Hippocampal formation (tissue), 2 donors: ENCODE data around the gene CAMK1G.
A peak's percentile ranks its signal among the peaks of the same experiment; 100 is the strongest.

Experiments used
- DNase-seq, 2 donors: peaks; one replicate each; lab custom pipeline; 2025; lab: John Stamatoyannopoulos, UW

Gene CAMK1G

DNA sequence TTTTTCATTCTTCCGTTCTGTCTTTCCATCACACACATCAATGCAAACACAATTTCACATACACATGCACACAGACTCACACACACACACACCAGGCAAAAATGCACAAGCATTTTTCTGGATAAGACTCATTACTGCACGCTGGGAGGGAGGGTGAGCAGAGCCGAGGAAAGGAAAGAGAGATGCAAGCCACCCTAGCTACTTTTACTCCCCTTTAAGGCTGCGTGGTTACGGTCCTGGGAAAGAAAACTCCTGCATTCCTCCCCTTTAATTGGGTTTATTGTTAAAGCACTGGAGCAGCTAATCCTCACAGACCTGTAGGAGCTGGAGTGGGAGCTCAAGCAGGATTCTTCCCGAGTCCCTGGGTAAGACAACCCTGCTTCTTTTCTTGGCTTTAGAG, at the start of gene CAMK1G:
Gene CAMK1G, plus strand, starts transcription at position 307 of the 400 bp plus-strand sequence. CDS start 11,270 bp downstream, outside the sequence.
- peak in 1 of 2 donors; percentile 17 for DNase-seq

DNA sequence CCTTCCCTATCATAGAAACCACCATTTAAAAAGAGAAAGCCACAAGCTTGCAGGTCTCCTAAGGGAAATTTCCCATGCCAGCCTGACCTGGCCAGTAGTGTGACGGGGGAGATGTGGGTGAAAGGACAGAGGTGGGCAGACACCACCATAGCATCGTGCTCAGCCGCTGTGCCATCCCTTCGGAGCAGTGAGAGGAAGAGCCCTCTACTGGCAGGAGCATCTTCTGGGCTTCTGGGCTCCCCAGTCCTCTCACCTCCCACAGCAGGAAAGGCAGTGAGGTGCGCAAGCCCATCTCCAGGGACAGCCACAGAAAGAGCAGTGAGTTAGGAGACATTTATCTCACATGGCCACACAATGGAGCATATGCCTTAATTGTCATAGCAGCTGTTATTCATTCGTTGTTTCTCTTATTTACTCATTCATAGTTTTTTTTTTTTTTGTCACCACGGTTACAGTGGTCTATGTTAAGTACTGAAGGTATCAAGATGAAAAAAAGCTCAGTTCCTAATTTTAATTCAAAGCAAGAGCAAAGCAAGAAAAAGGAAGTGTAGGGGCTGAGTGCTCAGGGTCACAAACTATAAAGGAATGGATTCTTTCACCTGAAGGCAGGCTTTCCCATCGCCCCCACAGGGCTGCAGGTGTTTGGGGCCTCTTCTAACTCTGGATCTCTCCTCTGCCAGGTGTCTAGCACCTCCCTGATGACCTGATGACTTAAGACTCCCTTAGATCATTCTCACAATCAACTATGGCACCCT, 48.8 kb upstream of the CAMK1G start:
- DNase-seq: no peak

DNA sequence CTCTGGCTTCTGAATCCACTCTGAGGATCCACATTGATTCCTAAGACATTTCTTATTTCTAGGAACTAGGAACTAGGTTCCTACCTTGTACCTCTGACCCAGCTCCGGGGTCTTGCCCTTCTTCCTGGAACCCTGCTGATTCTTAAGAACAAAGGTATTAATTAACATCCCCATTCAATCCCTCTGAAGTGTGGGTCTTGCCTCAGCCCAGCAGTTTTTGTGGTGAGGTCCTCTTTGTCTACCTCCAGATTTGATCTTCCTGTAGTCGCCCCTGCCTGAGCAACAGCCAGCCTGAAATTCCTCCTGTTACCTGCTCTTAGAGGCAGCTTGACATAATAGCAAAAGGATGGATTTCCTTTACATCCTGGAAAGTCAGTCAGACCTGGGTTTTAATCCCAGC, 46.7 kb upstream of the CAMK1G start:
- no peak for DNase-seq

DNA sequence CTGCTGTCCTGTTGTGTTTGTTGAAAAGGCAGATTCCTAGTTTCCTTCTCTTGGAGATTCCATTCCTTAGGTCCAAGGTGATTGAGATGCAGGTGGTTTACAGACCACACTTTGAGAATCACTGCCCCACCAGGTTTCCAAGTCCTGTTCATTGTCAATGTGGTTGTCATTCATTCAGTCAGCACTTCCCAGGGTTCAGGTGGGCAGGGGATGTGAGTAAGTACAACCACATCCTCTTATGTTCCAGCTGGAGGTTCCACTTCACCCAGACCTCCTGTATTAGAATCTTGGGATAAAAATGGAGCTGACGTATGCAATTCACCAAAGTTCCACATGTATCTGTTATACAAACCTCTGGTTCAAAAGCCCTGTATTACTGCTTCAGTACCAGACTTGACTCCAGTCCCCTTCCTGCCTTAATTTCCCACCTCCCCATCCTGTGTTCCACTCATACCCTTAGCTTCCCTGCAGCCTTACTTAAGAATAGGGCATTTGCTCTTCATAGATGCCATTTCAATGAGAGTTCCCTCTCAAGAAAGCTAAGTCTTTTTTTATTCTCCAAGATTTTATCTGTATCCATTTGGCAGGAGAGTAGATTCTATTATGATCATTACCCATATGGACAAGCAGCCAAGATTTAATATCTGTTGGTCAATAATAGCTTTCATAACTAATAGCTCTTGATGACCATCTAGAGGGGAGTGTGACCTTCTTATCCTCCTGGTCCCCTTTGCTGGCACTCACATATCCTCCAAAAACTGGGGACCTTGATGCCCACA, 46.0 kb upstream of the CAMK1G start:
- DNase-seq: no peak

DNA sequence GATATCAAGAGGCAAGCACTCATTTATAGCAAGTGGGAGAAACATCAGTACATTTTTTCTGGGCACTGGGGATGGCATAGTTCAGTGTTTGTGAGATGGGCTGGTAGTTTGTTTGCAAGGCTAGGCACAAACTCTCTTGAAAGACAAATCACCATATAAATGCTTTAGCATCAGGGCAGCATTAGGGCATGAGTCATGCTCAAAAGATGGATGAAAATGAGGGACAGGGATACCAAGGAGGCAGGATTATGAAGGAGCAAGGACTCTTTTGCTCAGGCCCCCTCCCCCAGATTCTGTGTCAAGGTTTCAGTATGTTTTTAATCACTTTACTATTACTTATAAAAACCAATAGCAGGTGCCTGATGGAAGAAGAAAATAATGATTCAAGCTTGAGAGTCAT, 43.9 kb upstream of the CAMK1G start:
- DNase-seq: no peak

DNA sequence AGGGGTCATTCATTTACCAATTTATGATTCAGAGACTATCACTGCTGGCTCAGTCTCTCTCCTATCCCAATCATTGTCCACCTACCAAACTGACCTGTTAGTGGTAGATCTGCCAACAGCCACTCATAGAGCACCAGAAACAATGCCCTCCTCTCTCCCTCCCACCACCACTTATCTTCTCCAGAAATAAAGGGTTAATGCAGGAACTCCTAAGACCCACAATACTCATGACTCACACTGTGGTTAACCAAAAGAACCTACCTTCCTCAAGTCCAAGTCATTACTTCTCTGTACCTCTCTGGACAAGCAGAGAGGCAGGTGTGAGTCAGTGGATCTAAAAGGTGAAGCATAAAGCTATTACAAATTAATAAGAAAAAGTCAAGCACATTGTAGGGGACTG, 40.9 kb upstream of the CAMK1G start:
- DNase-seq: no peak

DNA sequence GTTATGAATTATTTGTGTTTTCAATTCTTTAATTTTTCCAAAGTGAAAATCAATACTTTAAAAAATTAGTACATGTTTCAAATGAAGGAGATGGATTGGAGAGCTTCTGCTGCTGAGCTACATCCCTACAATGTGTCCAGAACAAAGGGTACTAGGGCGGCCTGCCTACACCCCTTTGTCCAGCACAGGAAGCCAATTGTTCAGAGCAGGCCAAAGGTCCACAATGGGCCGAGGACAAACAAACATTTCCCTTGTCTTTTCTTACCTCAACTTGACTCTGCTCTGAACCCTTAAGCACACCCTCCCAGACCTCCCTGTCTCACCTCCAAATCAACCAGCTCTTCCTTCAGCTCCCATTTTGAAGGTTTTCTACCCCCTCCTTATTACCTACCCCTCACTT, 39.4 kb upstream of the CAMK1G start:
- DNase-seq: peak in 1 of 2 donors; percentile 6

DNA sequence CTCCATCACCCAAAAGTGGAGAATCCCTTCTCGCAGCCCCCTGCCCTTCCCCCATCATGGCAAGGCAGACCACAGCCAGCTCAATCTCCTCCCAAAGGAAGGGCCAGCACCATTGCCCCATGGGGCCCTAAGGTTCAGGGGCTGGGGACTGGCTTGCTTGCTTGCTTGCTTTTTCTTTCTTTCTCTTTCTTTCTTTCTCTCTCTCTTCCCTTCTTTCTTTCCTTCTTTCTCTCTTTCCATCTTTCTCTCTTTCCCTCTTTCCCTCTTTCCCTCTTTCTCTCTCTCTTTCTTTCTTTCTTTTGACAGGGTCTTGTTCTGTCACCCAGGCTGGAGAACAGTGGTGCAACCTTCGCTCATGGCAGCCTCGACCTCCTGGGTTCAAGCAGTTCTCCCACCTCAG, 38.1 kb upstream of the CAMK1G start:
- DNase-seq: no peak

DNA sequence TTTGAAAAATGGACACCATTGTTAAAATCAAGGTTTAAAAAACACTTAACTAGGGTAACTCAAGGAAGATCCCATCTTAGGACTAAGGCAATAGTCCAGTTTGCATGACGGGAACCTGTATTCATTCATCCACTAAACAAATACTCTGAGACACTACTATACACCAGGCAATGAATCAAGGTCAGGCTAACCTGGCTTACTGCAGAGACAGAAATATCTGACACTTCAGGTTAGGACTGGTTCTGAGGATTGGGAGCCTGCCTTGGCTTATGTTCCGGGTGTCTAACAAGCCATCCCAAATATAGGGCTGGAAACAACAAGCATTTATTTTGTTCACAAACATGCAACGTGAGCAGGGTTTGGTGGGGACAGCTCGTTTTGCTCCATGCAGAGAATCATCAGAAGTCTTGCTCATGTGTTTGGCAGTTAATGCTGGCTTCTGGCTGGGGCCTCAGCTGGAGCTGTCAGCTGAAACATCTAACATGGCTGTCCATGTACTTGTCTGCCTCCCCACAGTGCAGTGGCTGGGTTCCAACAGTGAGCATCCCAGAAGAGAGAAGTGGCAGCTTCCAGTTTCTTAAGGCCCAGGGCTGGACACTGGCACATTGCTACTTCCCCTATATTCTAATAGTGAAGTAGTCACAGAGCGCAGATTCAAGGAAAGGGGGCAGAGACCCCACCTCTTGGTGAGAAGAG, 37.0 kb upstream of the CAMK1G start:
- no peak for DNase-seq

DNA sequence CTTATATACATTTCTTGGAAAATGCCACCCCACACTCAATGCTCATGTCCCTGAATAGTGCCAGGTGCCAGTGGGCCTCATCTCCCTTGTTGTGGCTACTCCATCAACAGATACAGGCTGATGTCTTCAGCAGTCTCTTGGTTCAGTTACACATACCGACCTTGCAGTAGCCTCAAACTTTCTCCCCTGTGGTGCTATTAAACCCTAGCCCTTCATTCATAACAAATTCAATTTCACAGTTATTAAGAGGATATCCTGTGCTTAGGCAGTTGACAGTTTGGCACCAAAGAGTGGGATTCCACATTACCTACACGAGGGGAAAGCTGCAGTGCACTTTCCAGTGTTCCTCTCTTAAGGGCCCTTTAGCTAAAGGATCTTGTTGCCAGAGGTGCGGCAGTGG, 35.9 kb upstream of the CAMK1G start:
- DNase-seq: no peak

DNA sequence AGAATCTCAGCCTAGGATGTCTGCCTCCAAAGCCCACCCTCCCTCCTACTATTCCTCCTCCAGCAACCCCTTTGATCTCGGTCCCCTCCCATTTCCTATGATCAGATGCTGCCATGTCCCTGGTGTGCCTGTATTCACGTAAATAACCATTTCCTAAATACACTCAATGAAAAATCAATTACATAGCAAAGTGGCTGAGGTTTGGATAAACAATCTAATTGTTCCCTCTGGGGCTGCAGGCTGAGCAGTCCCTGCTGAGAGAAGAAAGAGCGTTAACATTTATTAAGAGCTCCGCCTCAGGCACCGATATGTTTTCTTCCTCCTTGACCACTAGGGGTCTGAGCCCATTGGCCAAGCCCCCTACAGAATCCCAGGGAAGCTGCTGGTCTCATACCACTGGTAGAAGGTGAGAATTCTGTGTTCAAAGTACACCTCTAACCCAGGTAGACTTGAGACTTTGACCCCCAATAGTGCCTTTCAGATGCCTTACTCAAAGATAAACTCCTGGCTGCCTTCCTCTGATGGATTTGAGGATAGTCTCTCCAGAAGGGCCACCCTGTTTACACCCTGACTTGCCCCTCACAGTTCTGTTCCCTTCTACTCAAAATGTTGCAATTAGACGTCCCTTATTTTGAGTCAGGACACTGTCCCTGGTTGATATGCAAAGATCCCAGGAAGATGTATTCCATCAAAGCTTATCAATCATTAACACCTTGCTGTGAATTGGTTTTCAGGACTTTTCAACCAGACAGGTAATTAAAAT, 33.9 kb upstream of the CAMK1G start:
- DNase-seq: no peak

DNA sequence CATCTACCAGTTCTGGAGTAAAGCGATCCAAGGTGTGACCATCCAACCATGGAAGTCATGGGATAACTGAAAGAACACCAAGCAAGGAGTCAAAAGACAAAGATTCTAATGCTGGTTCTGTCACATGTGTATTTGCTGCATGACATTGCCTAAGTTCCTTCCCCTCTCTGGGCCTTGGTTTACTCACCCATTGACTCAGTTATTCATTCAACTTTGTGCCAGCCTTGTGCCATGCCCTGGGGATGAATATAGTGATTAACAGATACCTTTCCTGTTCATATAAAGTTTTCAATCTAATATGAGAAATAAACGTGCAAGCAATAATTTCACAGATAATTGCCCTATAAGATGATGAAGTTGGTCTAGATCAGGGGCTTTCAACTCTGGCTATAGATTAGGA, 33.0 kb upstream of the CAMK1G start:
- DNase-seq: no peak

DNA sequence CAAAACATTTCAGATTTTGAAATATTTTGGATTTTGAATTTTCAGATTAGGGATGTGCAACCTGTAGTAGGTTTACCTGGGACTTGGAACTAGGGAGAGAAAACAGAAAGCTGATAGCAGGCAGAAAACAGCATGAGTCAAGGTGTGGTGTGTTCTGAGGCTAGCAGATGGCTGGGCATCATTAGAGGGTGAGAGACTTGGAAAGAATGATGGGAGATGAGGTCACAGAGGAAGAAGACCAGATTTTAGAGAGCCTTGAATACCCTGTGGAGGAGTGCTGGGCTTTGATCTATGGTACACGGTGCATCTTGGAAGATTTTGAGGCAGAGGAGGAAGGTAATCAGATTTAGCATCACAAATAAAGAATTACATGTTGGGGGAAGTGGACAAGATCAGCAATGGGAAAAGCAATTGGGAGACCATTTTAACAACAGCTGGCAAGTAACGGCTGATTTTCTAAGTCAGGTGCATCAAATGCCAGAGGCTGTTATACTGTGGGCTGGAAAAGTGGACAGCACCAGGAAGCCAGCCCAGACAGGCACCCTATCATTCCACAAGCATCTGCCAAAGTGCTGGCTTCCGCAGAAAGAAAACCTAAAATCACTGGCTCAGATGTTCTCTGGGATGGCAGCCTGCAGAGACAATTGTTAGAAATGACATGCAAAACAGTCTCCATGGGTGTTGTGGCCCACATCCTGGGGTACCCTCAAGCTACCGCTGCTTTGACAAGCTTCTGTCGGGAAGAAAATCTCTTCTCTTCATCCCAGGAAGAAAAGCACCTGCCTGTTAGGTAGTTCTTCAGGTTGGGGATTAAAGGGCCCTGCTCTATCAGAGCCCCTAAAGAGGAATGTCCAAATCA, 30.9 kb upstream of the CAMK1G start:
- no peak for DNase-seq

DNA sequence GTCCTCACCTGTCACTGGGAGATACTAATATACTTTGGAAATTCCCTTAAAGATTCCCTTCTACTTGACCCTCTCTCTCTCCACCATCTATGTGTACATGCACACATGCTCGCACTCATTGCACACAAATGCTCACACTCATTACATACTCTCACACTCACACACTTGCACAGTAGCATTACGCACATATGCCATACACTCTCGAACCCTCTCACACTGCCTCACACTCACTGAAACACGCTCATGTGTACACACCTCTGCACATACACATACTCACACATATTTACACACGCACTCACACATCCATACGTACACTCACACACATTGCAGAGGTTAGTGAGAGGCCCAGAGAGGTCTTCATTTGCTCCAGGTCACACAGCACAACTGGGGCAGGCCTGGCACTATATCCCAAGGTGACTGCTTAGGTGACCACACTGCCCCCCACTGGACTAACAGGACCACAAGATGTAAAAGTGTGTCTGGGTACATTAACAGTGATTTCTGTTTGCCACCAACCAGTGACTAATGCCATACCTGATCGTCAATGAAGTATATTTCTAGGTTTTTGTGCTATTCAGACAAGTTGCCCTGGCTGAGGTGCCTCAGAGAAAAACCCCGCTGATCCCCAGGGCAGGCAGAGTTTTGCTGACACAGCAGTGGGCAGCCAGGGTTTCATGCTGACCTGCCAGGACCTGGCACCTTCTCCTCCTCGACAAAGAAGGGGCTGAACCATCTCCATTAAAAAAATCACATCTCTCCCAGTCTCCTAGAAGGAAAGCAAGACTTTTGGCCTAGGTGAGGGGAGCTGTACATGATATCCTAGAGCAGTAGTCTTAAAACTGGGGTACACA, 28.5 kb upstream of the CAMK1G start:
- no peak for DNase-seq

DNA sequence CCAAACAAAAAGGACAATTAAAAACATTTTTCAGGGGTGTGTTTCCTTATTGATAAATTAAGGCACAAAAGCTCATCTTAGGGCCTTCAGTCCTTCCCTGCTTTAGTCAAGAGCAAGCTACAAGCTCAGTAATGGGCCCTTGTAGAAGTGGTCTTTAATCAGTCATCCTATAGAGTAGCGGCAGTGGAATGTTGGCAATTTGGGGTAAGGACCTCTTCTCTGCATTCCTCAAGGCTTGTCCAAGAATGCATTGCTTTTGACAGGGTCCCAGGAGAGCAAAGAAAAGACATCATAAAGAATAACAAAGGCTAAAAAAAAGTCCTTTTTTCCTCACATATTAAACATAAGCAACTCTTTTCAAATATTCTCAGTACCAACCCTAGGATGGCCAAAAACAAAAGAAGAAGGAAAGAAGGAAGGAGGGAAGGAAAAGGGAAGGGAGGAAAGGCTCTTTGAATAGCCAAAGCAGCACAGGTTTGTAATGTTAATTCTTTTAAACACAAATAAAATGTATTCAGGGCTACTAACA, 27.3 kb upstream of the CAMK1G start:
- no peak for DNase-seq

DNA sequence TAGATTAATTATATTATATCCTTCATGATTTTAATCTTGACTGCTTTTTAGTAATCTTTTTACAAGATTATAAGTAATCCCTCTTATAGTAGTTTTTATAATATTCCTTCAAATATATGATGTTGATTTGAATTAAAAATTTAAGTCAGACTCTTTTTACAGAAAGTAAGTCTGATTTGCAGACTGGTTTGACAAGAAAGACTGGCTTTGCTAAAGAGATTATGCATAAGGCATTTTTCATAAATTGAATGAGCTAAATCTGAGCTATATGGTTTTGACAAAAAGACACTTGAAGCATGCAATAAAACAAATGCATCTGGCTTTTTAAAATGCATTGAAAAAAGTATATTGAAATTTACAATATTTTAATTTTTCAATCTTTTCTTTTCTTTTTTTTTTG, 26.3 kb upstream of the CAMK1G start:
- DNase-seq: no peak

DNA sequence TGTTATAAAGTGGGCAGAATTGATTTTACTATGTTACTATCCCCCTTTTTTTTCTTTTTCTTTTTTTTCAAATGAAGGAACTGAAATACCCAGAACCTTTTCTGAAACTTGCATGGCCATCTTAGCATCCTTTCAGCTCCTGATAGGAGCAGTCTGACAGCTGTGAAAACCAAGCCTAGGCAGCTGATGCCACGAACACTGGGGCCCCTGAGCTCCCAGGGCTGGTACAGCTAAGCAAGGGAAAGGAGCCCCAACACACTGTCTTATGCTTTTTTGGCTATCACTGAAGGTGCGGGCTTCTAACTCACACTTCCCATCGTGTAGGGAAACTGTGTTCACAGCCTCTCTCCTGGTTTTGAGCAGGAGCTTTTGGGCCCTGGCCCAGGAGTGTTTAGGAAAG, 23.0 kb upstream of the CAMK1G start:
- DNase-seq: no peak

DNA sequence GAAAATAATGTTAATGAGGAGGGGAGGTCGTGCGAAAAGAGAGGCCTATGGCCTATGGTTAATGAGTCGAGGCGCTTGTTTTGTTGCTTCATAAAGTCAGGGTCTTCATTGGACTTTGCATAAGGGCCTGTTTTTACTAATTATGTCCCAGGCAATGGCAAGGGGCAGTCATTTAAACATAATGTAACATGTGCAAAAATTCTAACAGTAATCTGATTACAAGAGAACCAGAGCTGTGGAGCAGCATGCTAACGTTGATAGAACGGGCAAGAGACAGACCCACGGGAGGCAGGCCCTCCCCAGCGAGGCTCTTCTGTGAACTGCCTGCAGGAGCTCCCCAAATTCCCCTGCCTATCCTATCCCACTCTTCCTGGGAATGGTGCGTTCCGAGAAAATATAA, 22.6 kb upstream of the CAMK1G start:
- no peak for DNase-seq

DNA sequence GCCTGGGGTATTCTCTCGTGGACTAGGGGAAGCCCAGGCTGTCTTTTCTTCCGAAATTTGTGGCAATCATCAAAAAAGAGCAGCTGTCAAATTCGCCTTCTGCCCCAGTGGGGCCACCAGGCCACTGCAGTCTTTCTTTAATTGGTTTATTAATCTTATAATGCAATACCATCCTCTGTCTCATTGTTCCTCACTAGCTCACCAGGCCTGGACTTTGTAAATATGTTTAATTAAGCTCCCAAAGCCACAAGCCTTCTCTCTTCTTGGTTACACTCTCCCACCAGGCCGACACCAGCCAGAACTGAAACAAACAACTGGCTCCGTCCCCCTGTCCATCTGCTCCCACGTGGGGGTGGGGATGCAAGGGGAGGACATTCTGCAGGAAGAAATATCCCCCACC, 22.0 kb upstream of the CAMK1G start:
- no peak for DNase-seq

DNA sequence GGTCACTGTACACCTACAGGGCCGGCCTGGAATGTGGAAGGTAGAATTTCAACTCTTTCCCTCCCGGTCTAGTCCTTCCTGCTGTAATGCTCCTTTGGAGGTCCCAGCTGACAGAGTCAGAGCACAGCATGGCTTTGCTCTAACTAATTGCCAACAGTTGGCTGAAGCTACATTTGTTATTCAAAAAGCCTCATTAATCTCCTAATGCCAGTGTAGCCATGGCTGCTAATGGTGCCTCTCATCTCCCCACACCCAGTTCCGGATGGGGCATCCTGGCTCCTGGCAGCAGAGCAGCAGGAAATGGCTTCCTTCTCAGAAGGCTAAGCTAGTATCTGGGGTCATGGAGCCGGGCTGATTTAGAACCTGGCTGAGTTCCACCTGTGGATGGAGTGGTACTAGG, 18.7 kb upstream of the CAMK1G start:
- DNase-seq: no peak
